OCI-LY1 (cell line): ENCODE measurements around the gene GPR176.

Experiments used
- EZH2 ChIP-seq: fragments of 200-600 bp; sonication (generic), shearing (Covaris generic); IDR thresholded peaks from 2 replicates; pipeline ENCODE4 v1.8.0; 2017; ENCODE audit warnings: borderline replicate concordance, mixed run types, mild to moderate bottlenecking, antibody characterized with exemption, low read length, moderate library complexity, mixed read lengths
- TF ChIP-seq, protein P1 (sequence below): fragments of 200-600 bp; sonication (generic), shearing (Covaris generic); IDR thresholded peaks from 2 replicates; pipeline ENCODE4 v1.5.1; 2017; ENCODE audit warnings: mild to moderate bottlenecking, antibody characterized with exemption, low read length, moderate library complexity, mixed read lengths

- TF ChIP-seq, protein P1, sequence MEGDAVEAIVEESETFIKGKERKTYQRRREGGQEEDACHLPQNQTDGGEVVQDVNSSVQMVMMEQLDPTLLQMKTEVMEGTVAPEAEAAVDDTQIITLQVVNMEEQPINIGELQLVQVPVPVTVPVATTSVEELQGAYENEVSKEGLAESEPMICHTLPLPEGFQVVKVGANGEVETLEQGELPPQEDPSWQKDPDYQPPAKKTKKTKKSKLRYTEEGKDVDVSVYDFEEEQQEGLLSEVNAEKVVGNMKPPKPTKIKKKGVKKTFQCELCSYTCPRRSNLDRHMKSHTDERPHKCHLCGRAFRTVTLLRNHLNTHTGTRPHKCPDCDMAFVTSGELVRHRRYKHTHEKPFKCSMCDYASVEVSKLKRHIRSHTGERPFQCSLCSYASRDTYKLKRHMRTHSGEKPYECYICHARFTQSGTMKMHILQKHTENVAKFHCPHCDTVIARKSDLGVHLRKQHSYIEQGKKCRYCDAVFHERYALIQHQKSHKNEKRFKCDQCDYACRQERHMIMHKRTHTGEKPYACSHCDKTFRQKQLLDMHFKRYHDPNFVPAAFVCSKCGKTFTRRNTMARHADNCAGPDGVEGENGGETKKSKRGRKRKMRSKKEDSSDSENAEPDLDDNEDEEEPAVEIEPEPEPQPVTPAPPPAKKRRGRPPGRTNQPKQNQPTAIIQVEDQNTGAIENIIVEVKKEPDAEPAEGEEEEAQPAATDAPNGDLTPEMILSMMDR, result no peak
- no peak for TF ChIP-seq EZH2
Measured at GRCh38 chr15:39937696-39938095, 17.6 kb upstream of the GPR176 start.
